K562 (cell line): ENCODE data around the gene CGN. TPM values are rescaled to one million over a fixed set of nuclear protein-coding genes. Genes with fewer than 3 reads are reported as not detected.

Source experiments
- ATAC-seq: fragments of 200-7000 bp; cut with Tn5 transposase; 3 replicates; pipeline ENCODE4 v1.9.1; 2020; ENCODE audit warnings: moderate library complexity
- Bru-seq: library from RNA; stranded (reverse); fragments of 400-500 nt; gene quantifications from one replicate; lab custom pipeline; 2021; lab: Mats Ljungman, UMichigan
- BruChase-seq, 2 experiments: library from RNA; stranded (reverse); fragments of 400-500 nt; gene quantifications; one replicate each; lab custom pipeline; 2021; lab: Mats Ljungman, UMichigan
- BruUV-seq: library from RNA; stranded (reverse); fragments of 400-500 nt; replicated peaks from 2 replicates; lab custom pipeline; 2021; lab: Mats Ljungman, UMichigan
- CTCF ChIA-PET: fragments of 300-600 bp; formaldehyde crosslinking; extraction: SDS; loops from one replicate; lab custom pipeline; 2021; ENCODE audit warnings: low intra/inter-chr PET ratio; lab: Yijun Ruan, JAX
- POLR2A ChIA-PET: fragments of 300-600, 350-650 bp; sonication (Branson Sonifier 250); formaldehyde crosslinking; extraction: SDS; loops from one replicate; lab custom pipeline; 2021; ENCODE audit warnings: antibody characterized with exemption, inconsistent platforms; lab: Yijun Ruan, JAX
- DNase-seq, 4 experiments: peaks; one replicate each; pipeline versions ENCODE4 v3.0.0 to v3.0.0-alpha.2; 2011 to 2018; ENCODE audit warnings: low spot score in 3 of 4, mixed read lengths in 3 of 4; ENCODE audit errors: extremely low read depth in 1 of 4
- FAIRE-seq: peaks from 2 replicates; lab custom pipeline; 2011; peaks lifted over from hg19 to GRCh38; lab: Jason Lieb, UNC
- H2AFZ ChIP-seq: 2 replicates; pipeline ENCODE4 v1.6.0; 2011; ENCODE audit warnings: low read depth, low read length, control low read depth, inconsistent platforms
- H3K27ac ChIP-seq: fragments of 200-600 bp; 3 replicates; pipeline ENCODE4 v1.8.0; 2011; ENCODE audit warnings: low read depth, mild to moderate bottlenecking, control low read depth, inconsistent platforms, low read length, moderate library complexity, mixed read lengths; ENCODE audit errors: extremely low read depth
- H3K27me3 ChIP-seq, 2 experiments: fragments of 300-600 bp in 1 of 2; 2 replicates in 1 of 2; 3 replicates in 1 of 2; pipeline versions ENCODE4 v1.6.0 to v1.8.0; 2011; ENCODE audit warnings: inconsistent platforms in 2 of 2, low read length in 2 of 2, mild to moderate bottlenecking in 1 of 2, mixed read lengths in 1 of 2, moderate library complexity in 1 of 2; ENCODE audit not compliant: control insufficient read depth in 2 of 2, insufficient read depth in 2 of 2
- H3K36me3 ChIP-seq: fragments of 300-600 bp; 3 replicates; pipeline ENCODE4 v1.8.0; 2011; ENCODE audit warnings: mild to moderate bottlenecking, low read length, inconsistent platforms; ENCODE audit not compliant: control insufficient read depth, insufficient read depth
- H3K4me1 ChIP-seq, 2 experiments: fragments of 200-600 bp in 1 of 2; replicated peaks in 1 of 2; 2 replicates in 1 of 2; 3 replicates in 1 of 2; pipeline versions ENCODE4 v1.5.1 to v1.8.0; 2011; ENCODE audit warnings: inconsistent platforms in 2 of 2, low read length in 2 of 2, mild to moderate bottlenecking in 1 of 2, mixed read lengths in 1 of 2, moderate library complexity in 1 of 2; ENCODE audit not compliant: control insufficient read depth in 2 of 2, insufficient read depth in 2 of 2
- H3K4me2 ChIP-seq: 2 replicates; pipeline ENCODE4 v1.6.1; 2011; ENCODE audit warnings: low read length, control low read depth, inconsistent platforms, mixed read lengths; ENCODE audit not compliant: insufficient read depth
- H3K4me3 ChIP-seq: fragments of 200-600 bp; sonication (generic), shearing (Covaris generic); 2 replicates; pipeline ENCODE4 v1.5.1; 2016; ENCODE audit warnings: control low read depth, inconsistent platforms
- H3K79me2 ChIP-seq: fragments of 200-600 bp; 3 replicates; pipeline ENCODE4 v1.8.0; 2011; ENCODE audit warnings: low read length, inconsistent platforms; ENCODE audit not compliant: control insufficient read depth, insufficient read depth
- H3K9ac ChIP-seq, 2 experiments: 2 replicates each; pipeline versions ENCODE4 v1.6.0 to v1.6.1; 2011; ENCODE audit warnings: low read depth in 2 of 2, low read length in 2 of 2, control low read depth in 1 of 2, inconsistent platforms in 1 of 2, mild to moderate bottlenecking in 1 of 2, mixed read lengths in 1 of 2; ENCODE audit not compliant: insufficient read depth in 1 of 2
- H3K9me1 ChIP-seq: one replicate; pipeline ENCODE4 v1.6.0; 2011; ENCODE audit warnings: inconsistent platforms, mild to moderate bottlenecking, low read length, moderate library complexity; ENCODE audit not compliant: control insufficient read depth, insufficient read depth
- H3K9me3 ChIP-seq: replicated peaks from 2 replicates; pipeline ENCODE4 v1.5.1; 2011; ENCODE audit warnings: low read depth, low read length, inconsistent platforms; ENCODE audit not compliant: control insufficient read depth, insufficient read depth
- H4K20me1 ChIP-seq: replicated peaks from 2 replicates; pipeline ENCODE4 v1.6.1; 2011; ENCODE audit warnings: low read length, inconsistent platforms, mixed read lengths; ENCODE audit not compliant: control insufficient read depth, insufficient read depth
- WGBS: fragments of 100-300 bp; shearing (Covaris generic); methylation state at CpG from one replicate; pipeline ENCODE4 v1.1.6; 2016; ENCODE audit warnings: low coverage, mixed read lengths; ENCODE audit not compliant: insufficient coverage; ENCODE audit errors: missing lambda C conversion rate; 5-methylcytosine and 5-hydroxymethylcytosine counted together
- in situ Hi-C: fragments of 300-500 bp; cut with MboI; formaldehyde crosslinking; loops from 4 replicates; pipeline ENCODE4 v1.15.0; 2018; ENCODE audit warnings: inconsistent platforms, mixed read lengths
- intact Hi-C: fragments of 100-400 bp; cut with micrococcal nuclease; formaldehyde crosslinking; loops from 2 replicates; pipeline ENCODE4 v1.14.2; 2022
- long read RNA-seq, 3 experiments: library from polyadenylated mRNA in 2 of 3; library from RNA in 1 of 3; unstranded in 2 of 3; stranded (forward) in 1 of 3; transcript quantifications; one replicate each; pipeline ENCODE4 v2.0.0, GENCODE V29; 2019 to 2022
- polyA minus RNA-seq, 3 experiments: library from RNA; depleted of rRNA, polyadenylated mRNA; stranded (reverse); fragments of >200 nt; gene quantifications; 2 replicates each; pipeline ENCODE4 v1.2.3, GENCODE V29; 2011
- polyA plus RNA-seq, 8 experiments: library from polyadenylated mRNA; depleted of rRNA in 4 of 8; stranded (reverse) in 5 of 8; unstranded in 3 of 8; fragments of >200 nt; fragmentation: Nextera tagmentation in 2 of 8; fragmentation: Illumina TruSeq in 1 of 8; extraction: Ambion mirVana in 2 of 8; extraction: Trizol in 1 of 8; gene quantifications; 2 replicates each; pipeline versions ENCODE4 v1.2.1 to v1.2.3, GENCODE V29; 2011 to 2014; ENCODE audit warnings: inconsistent platforms in 1 of 8, missing spikeins in 1 of 8
- total RNA-seq, 7 experiments: library from RNA; depleted of rRNA in 6 of 7; stranded (reverse); fragments of >200 nt in 6 of 7; fragmentation: Illumina TruSeq in 2 of 7; extraction: Trizol in 2 of 7; gene quantifications; 2 replicates each; pipeline versions ENCODE4 v1.2.1 to v1.2.3, GENCODE V29; 2011 to 2021; ENCODE audit warnings: low replicate concordance in 1 of 7
- TF ChIP-seq, protein P1 (sequence below): fragments of 450-650 bp; IDR thresholded peaks from 2 replicates; pipeline ENCODE4 v1.6.1; 2017; ENCODE audit warnings: mild to moderate bottlenecking, moderate library complexity
- TF ChIP-seq, protein P2 (sequence below): fragments of 250-450 bp; sonication (Bioruptor Pico); IDR thresholded peaks from 2 replicates; pipeline ENCODE4 v1.5.0; 2020; ENCODE audit warnings: mild to moderate bottlenecking
- TF ChIP-seq, protein P3 (sequence below): sonication (generic); formaldehyde crosslinking; IDR thresholded peaks from 2 replicates; pipeline ENCODE4 v1.9.0; 2022; ENCODE audit warnings: mild to moderate bottlenecking, missing genetic modification reagents

The CGN gene, protein sequence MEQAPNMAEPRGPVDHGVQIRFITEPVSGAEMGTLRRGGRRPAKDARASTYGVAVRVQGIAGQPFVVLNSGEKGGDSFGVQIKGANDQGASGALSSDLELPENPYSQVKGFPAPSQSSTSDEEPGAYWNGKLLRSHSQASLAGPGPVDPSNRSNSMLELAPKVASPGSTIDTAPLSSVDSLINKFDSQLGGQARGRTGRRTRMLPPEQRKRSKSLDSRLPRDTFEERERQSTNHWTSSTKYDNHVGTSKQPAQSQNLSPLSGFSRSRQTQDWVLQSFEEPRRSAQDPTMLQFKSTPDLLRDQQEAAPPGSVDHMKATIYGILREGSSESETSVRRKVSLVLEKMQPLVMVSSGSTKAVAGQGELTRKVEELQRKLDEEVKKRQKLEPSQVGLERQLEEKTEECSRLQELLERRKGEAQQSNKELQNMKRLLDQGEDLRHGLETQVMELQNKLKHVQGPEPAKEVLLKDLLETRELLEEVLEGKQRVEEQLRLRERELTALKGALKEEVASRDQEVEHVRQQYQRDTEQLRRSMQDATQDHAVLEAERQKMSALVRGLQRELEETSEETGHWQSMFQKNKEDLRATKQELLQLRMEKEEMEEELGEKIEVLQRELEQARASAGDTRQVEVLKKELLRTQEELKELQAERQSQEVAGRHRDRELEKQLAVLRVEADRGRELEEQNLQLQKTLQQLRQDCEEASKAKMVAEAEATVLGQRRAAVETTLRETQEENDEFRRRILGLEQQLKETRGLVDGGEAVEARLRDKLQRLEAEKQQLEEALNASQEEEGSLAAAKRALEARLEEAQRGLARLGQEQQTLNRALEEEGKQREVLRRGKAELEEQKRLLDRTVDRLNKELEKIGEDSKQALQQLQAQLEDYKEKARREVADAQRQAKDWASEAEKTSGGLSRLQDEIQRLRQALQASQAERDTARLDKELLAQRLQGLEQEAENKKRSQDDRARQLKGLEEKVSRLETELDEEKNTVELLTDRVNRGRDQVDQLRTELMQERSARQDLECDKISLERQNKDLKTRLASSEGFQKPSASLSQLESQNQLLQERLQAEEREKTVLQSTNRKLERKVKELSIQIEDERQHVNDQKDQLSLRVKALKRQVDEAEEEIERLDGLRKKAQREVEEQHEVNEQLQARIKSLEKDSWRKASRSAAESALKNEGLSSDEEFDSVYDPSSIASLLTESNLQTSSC
- 0.30 and 0.32 TPM in 2 replicates for total RNA-seq (2011; cell fraction: chromatin; rRNA removed; ENCODE audit: low replicate concordance)
- under 0.01 and 0.39 TPM in 2 replicates for total RNA-seq (2011; cell fraction: nucleolus; rRNA removed)
- total RNA-seq (2011; cell fraction: nucleoplasm; rRNA removed): 0.31 and 0.59 TPM in 2 replicates
- 1.4 TPM in 1 of 2 replicates, not detected in the other for total RNA-seq (2014; rRNA removed)
- 0.04 and 0.06 TPM in 2 replicates for total RNA-seq (2014; rRNA removed; fragmentation: Illumina TruSeq; extraction: Trizol)
- total RNA-seq (2015; rRNA removed; fragmentation: Illumina TruSeq; extraction: Trizol): 0.07 TPM in 1 of 2 replicates, not detected in the other
- total RNA-seq (2021): 0.27 and 0.34 TPM in 2 replicates
- polyA plus RNA-seq (2011; rRNA removed): 0.14 and 0.16 TPM in 2 replicates
- 0.03 and 0.13 TPM in 2 replicates for polyA plus RNA-seq (2011; cell fraction: cytosol; rRNA removed)
- 0.40 and 0.88 TPM in 2 replicates for polyA plus RNA-seq (2011; cell fraction: nucleus; rRNA removed)
- polyA plus RNA-seq (2012): 0.04 and 0.09 TPM in 2 replicates
- polyA plus RNA-seq (2014; fragmentation: Illumina TruSeq; extraction: Trizol): 0.03 and 0.19 TPM in 2 replicates
- polyA plus RNA-seq (2014; fragmentation: Nextera tagmentation; extraction: Ambion mirVana): under 1 TPM in 1 of 2 experiments, not detected in 1; 0.18 TPM
- polyA plus RNA-seq (2014; rRNA removed): 0.09 TPM in 1 of 2 replicates, not detected in the other
- 0.04 TPM in 1 of 2 replicates, not detected in the other for polyA minus RNA-seq (2011; rRNA and poly(A)+ RNA removed)
- 0.27 TPM in 1 of 2 replicates, not detected in the other for polyA minus RNA-seq (2011; cell fraction: cytosol; rRNA and poly(A)+ RNA removed)
- polyA minus RNA-seq (2011; cell fraction: nucleus; rRNA and poly(A)+ RNA removed): 0.11 and 0.13 TPM in 2 replicates
- percentile 21 among the genes with signal in this experiment for Bru-seq, nascent RNA
- BruChase-seq, experiment 1, labeled RNA remaining after a 2-hour chase: percentile 12 among the genes with signal in this experiment
- BruChase-seq, experiment 2, labeled RNA remaining after a 6-hour chase: percentile 19 among the genes with signal in this experiment
- long read RNA-seq, experiment 1: 0 reads
- long read RNA-seq, experiment 2: 0 reads
- long read RNA-seq, experiment 3: 0 reads

DNA sequence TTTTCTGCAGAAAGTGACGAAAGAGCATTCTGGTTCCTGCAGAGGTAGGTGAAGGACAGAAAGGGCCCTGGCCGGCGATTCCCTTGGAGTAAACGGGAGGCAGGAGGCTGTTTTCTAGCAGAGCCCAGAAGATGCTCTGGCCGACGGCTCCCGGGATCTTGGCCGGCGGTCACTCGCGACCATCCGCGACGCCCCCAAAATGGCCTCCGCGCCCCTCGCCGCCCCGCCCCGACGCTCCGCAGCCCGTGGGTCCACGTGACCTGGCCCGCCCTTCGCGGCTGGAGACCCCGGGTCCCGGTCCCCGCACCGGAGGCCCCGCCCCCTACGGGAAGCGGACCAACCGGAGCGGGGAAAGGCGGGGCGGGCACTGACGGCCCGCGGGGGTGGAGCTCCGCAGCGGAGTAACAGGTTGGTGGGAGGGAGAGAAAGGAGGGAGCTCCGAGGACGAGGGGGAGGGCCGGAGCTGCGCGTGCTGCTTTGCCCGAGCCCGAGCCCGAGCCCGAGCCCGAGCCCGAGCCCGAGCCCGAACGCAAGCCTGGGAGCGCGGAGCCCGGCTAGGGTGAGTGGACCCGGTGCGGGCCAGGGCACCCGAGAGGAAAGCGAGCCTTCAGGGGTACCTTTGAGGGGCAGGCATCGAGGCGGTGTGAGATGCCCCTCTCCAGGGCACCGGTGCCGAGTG, at the start of gene CGN:
TSS of gene CGN (plus strand) at position 431 of the 679 bp plus-strand sequence. CDS start 7,133 bp downstream, outside the sequence.
- intact Hi-C loops: no loop called here
- H3K9me1 ChIP-seq: no peaks in the 10 kb centered on the region
- no peaks in the 10 kb centered on the region for H3K36me3 ChIP-seq
- FAIRE-seq (peak; percentile 75), ATAC-seq (peak; percentile 99), DNase-seq (peak; percentile 83 to 95 (median 89))
- in situ Hi-C loops: no loop called here
- H2AFZ ChIP-seq: peak within 1 kb of the TSS; percentile 76
- H3K27me3 ChIP-seq: peaks cover 5 to 32% of the 10 kb centered on the region in 2 experiments; a peak in 3 of 5 replicates
- 0% methylated on average over 14 of the region's 68 CpGs for whole genome bisulfite sequencing
- H3K9ac ChIP-seq: peak within 1 kb of the TSS in 1 of 2 experiments; percentile 89; a peak in 3 of 4 replicates
- peaks cover 8 to 19% of the 10 kb centered on the region in 2 experiments; a peak in 3 of 5 replicates for H3K4me1 ChIP-seq
- peak within 1 kb of the TSS; percentile 54 for H3K4me2 ChIP-seq
- H4K20me1 ChIP-seq: no peaks in the 10 kb centered on the region; the same call in 1 of the 2 replicates
- BruUV-seq: no TSS peak
- POLR2A ChIA-PET: interaction anchor here (0.6 to 1.2 kb wide), 7 partner anchors 11 to 412 kb away, joined by 3 to 5 read pairs (median 3); no protein-coding TSS in a partner anchor
- no peaks in the 10 kb centered on the region for H3K79me2 ChIP-seq
- no peaks in the 10 kb centered on the region for H3K9me3 ChIP-seq
- H3K4me3 ChIP-seq: peak within 1 kb of the TSS; percentile 53
- CTCF ChIA-PET: no interaction called here
- H3K27ac ChIP-seq: no peak within 1 kb of the TSS
- TF ChIP-seq, protein P1, sequence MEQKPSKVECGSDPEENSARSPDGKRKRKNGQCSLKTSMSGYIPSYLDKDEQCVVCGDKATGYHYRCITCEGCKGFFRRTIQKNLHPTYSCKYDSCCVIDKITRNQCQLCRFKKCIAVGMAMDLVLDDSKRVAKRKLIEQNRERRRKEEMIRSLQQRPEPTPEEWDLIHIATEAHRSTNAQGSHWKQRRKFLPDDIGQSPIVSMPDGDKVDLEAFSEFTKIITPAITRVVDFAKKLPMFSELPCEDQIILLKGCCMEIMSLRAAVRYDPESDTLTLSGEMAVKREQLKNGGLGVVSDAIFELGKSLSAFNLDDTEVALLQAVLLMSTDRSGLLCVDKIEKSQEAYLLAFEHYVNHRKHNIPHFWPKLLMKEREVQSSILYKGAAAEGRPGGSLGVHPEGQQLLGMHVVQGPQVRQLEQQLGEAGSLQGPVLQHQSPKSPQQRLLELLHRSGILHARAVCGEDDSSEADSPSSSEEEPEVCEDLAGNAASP: no peak
- TF ChIP-seq, protein P2, sequence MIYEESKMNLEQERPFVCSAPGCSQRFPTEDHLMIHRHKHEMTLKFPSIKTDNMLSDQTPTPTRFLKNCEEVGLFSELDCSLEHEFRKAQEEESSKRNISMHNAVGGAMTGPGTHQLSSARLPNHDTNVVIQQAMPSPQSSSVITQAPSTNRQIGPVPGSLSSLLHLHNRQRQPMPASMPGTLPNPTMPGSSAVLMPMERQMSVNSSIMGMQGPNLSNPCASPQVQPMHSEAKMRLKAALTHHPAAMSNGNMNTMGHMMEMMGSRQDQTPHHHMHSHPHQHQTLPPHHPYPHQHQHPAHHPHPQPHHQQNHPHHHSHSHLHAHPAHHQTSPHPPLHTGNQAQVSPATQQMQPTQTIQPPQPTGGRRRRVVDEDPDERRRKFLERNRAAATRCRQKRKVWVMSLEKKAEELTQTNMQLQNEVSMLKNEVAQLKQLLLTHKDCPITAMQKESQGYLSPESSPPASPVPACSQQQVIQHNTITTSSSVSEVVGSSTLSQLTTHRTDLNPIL (CRISPR knock-in tag): no peak
- TF ChIP-seq, protein P3, sequence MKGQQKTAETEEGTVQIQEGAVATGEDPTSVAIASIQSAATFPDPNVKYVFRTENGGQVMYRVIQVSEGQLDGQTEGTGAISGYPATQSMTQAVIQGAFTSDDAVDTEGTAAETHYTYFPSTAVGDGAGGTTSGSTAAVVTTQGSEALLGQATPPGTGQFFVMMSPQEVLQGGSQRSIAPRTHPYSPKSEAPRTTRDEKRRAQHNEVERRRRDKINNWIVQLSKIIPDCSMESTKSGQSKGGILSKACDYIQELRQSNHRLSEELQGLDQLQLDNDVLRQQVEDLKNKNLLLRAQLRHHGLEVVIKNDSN (CRISPR knock-in tag): no peak; the same call in 1 of the 2 replicates
